NT2/D1 (cell line): Measurements from ENCODE around the gene MGAT5.

ENCODE experiments used
- YY1 ChIP-seq: IDR thresholded peaks from 2 replicates; pipeline ENCODE4 v1.6.1; 2011; ENCODE audit not compliant: insufficient read length, insufficient read depth
- ZNF274 ChIP-seq: IDR thresholded peaks from 2 replicates; pipeline ENCODE4 v1.6.1; 2011; ENCODE audit warnings: mild to moderate bottlenecking, low read depth, low read length

DNA sequence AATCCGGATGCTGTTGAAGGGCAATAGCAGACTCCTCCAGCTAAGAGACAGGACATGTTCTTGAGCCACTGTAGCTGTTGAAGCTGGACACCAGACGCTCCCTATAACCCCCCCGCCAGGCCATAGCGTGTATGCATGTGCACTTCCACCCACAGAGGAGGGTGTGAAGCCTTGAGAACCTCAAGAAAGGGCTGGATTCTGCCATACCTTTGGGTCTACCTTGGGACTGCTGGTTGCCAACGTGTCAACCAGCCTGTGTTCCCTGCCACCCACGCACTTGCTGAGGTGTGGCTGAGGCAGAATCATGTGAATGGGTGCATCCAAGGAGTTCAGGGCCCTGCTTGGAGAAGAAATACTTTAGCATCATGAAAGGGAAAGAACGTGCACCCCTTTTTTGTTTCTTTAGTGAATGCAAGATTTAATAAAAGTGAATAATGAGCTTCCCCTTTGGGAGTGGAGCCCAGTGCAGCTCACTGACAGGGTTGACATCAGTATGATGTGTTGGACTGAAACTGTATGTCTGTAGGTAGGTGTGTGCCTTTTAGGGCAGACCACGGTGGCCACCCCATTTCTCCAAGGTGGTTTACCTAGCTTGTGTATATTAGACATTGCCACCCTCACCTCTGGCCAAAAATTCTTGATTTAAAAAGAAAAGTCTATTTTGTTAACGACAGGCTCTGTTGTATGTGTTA, 198.3 kb downstream of the MGAT5 start:
- TF ChIP-seq ZNF274 = no peak
- no peak for TF ChIP-seq YY1
